A549 (cell line): ENCODE measurements around the gene CTNNBL1. TPM values are rescaled to one million over a fixed set of nuclear protein-coding genes. Genes with fewer than 3 reads are reported as not detected.

Experiments
- ATAC-seq, 2 experiments: fragments of 200-7000 bp in 1 of 2; fragments of >200 bp in 1 of 2; cut with Nextera tagmentation in 1 of 2; cut with Tn5 transposase in 1 of 2; 3 replicates each; pipeline versions ENCODE4 v1.8.0 to v1.9.1; 2018 to 2020; ENCODE audit warnings: mild to moderate bottlenecking in 1 of 2, moderate library complexity in 1 of 2
- CTCF ChIA-PET: fragments of 300-600 bp; sonication (Branson Sonifier 250); formaldehyde crosslinking; extraction: SDS; loops from one replicate; lab custom pipeline; 2021; ENCODE audit warnings: antibody characterized with exemption, inconsistent platforms; lab: Yijun Ruan, JAX
- POLR2A ChIA-PET: fragments of 350-600 bp; formaldehyde crosslinking; extraction: SDS; loops from one replicate; lab custom pipeline; 2021; ENCODE audit warnings: antibody characterized with exemption, inconsistent platforms; lab: Yijun Ruan, JAX
- DNase-seq, 2 experiments: peaks; one replicate each; pipeline versions ENCODE4 v3.0.0 to v3.0.0-alpha.2; 2011 to 2016; ENCODE audit warnings: low read depth in 1 of 2, low spot score in 1 of 2
- FAIRE-seq: peaks from 2 replicates; lab custom pipeline; 2011; peaks lifted over from hg19 to GRCh38; lab: Jason Lieb, UNC
- H3K27ac ChIP-seq, 2 experiments: fragments of >200 bp; sonication (Bioruptor Twin); formaldehyde crosslinking; 3 replicates each; pipeline ENCODE4 v1.5.1; 2016 to 2017
- H3K4me1 ChIP-seq: fragments of >200 bp; sonication (Bioruptor Twin); formaldehyde crosslinking; 3 replicates; pipeline ENCODE4 v1.6.1; 2016
- H3K4me2 ChIP-seq: fragments of >200 bp; sonication (Bioruptor Twin); formaldehyde crosslinking; 3 replicates; pipeline ENCODE4 v1.6.1; 2016
- H3K4me3 ChIP-seq: fragments of >200 bp; sonication (Bioruptor Twin); formaldehyde crosslinking; 3 replicates; pipeline ENCODE4 v1.5.1; 2016
- H3K9me3 ChIP-seq: fragments of >200 bp; sonication (Bioruptor Twin); formaldehyde crosslinking; 3 replicates; pipeline ENCODE4 v1.6.1; 2016
- BCL3 ChIP-seq: fragments of >200 bp; sonication (Bioruptor Twin); formaldehyde crosslinking; IDR thresholded peaks from 3 replicates; pipeline ENCODE4 v1.6.1; 2016
- CBX8 ChIP-seq: fragments of 200-600 bp; sonication (generic); IDR thresholded peaks from 2 replicates; pipeline ENCODE4 v1.6.1; 2016
- CEBPB ChIP-seq, 2 experiments: fragments of >200 bp in 1 of 2; sonication (Bioruptor Twin) in 1 of 2; formaldehyde crosslinking in 1 of 2; IDR thresholded peaks; 2 replicates each; pipeline ENCODE4 v1.6.1; 2012 to 2016
- EHF ChIP-seq: fragments of 250-450 bp; sonication (Bioruptor Pico); IDR thresholded peaks from 2 replicates; pipeline ENCODE4 v1.5.0; 2020; ENCODE audit warnings: mild to moderate bottlenecking
- EHMT2 ChIP-seq: fragments of 200-600 bp; sonication (generic); IDR thresholded peaks from 2 replicates; pipeline ENCODE4 v1.6.1; 2016; ENCODE audit warnings: antibody characterized with exemption, low read depth, mild to moderate bottlenecking, moderate library complexity
- FOSL2 ChIP-seq, 2 experiments: fragments of 450-650 bp in 1 of 2; fragments of >200 bp in 1 of 2; sonication (Bioruptor Twin) in 1 of 2; formaldehyde crosslinking; IDR thresholded peaks; 2 replicates each; pipeline versions ENCODE4 v1.5.0 to v1.6.1; 2016 to 2020; ENCODE audit warnings: mild to moderate bottlenecking in 1 of 2, moderate library complexity in 1 of 2
- FOXS1 ChIP-seq: fragments of 250-450 bp; sonication (Bioruptor Pico); IDR thresholded peaks from 2 replicates; pipeline ENCODE4 v1.5.0; 2020; ENCODE audit warnings: mild to moderate bottlenecking, moderate library complexity
- HDAC2 ChIP-seq: fragments of 200-600 bp; sonication (generic); IDR thresholded peaks from 2 replicates; pipeline ENCODE4 v1.6.1; 2016
- HEYL ChIP-seq: fragments of 250-450 bp; sonication (Bioruptor Pico); IDR thresholded peaks from 2 replicates; pipeline ENCODE4 v1.8.0; 2021; ENCODE audit warnings: mild to moderate bottlenecking, moderate library complexity
- HOXB13 ChIP-seq: fragments of 250-450 bp; sonication (Bioruptor Pico); IDR thresholded peaks from 2 replicates; pipeline ENCODE4 v1.5.0; 2020; ENCODE audit warnings: low read depth, mild to moderate bottlenecking, moderate library complexity
- HOXB5 ChIP-seq: fragments of 250-450 bp; sonication (Bioruptor Pico); IDR thresholded peaks from 2 replicates; pipeline ENCODE4 v1.5.0; 2020; ENCODE audit warnings: mild to moderate bottlenecking, moderate library complexity
- JUN ChIP-seq, 2 experiments: fragments of >200 bp; sonication (Bioruptor Twin); formaldehyde crosslinking; IDR thresholded peaks; 2 replicates in 1 of 2; 3 replicates in 1 of 2; pipeline ENCODE4 v1.6.1; 2016 to 2017
- KDM5A ChIP-seq: fragments of 200-600 bp; sonication (generic); IDR thresholded peaks from 2 replicates; pipeline ENCODE4 v1.6.1; 2016; ENCODE audit warnings: antibody characterized with exemption, mild to moderate bottlenecking
- MAFK ChIP-seq: fragments of 450-650 bp; IDR thresholded peaks from 2 replicates; pipeline ENCODE4 v1.6.1; 2014; ENCODE audit not compliant: partially characterized antibody
- NFE2L2 ChIP-seq: fragments of 150-350 bp; conservative IDR thresholded peaks from 2 replicates; pipeline ENCODE4 v1.6.1; 2014; ENCODE audit warnings: low read length
- NPAS2 ChIP-seq: fragments of 250-450 bp; sonication (Bioruptor Pico); IDR thresholded peaks from 2 replicates; pipeline ENCODE4 v1.8.0; 2022; ENCODE audit warnings: mild to moderate bottlenecking, moderate library complexity, borderline replicate concordance
- POLR2AphosphoS2 ChIP-seq: conservative IDR thresholded peaks from 2 replicates; pipeline ENCODE4 v1.6.1; 2012; ENCODE audit warnings: low read length, improper control_type of control experiment, inconsistent platforms
- RARB ChIP-seq: fragments of 250-450 bp; sonication (Bioruptor Pico); IDR thresholded peaks from 2 replicates; pipeline ENCODE4 v1.8.0; 2021; ENCODE audit warnings: mild to moderate bottlenecking, moderate library complexity
- RFX5 ChIP-seq: fragments of 450-650 bp; IDR thresholded peaks from 2 replicates; pipeline ENCODE4 v1.7.1; 2014; ENCODE audit warnings: antibody characterized with exemption, mild to moderate bottlenecking, moderate library complexity
- SREBF2 ChIP-seq: fragments of 450-650 bp; IDR thresholded peaks from 2 replicates; pipeline ENCODE4 v1.6.1; 2014; ENCODE audit warnings: mild to moderate bottlenecking, moderate library complexity
- TP53 ChIP-seq: fragments of 250-450 bp; sonication (Bioruptor Pico); IDR thresholded peaks from 2 replicates; pipeline ENCODE4 v1.5.0; 2021; ENCODE audit warnings: mild to moderate bottlenecking, moderate library complexity
- USF2 ChIP-seq: fragments of 450-650 bp; IDR thresholded peaks from 2 replicates; pipeline ENCODE4 v1.6.1; 2014; ENCODE audit warnings: antibody characterized with exemption
- ZC3H11A ChIP-seq: fragments of 450-650 bp; IDR thresholded peaks from 2 replicates; pipeline ENCODE4 v1.6.1; 2014; ENCODE audit warnings: antibody characterized with exemption, mild to moderate bottlenecking
- ZFP36 ChIP-seq: fragments of 450-650 bp; IDR thresholded peaks from 2 replicates; pipeline ENCODE4 v1.6.1; 2014; ENCODE audit warnings: borderline replicate concordance; ENCODE audit not compliant: partially characterized antibody
- ZNF302 ChIP-seq: fragments of 250-450 bp; sonication (Bioruptor Pico); IDR thresholded peaks from 2 replicates; pipeline ENCODE4 v1.9.0; 2021; ENCODE audit warnings: inconsistent platforms, mild to moderate bottlenecking, moderate library complexity
- WGBS: methylation state at CpG from one replicate; pipeline ENCODE4 v1.1.6; 2017; ENCODE audit errors: missing lambda C conversion rate; 5-methylcytosine and 5-hydroxymethylcytosine counted together
- polyA plus RNA-seq, 4 experiments: library from polyadenylated mRNA; depleted of rRNA in 3 of 4; stranded (reverse); fragments of >200 nt; fragmentation: RNase III in 1 of 4; extraction: RNeasy Plus Mini Kit Qiagen cat#74134 plus additional on column Dnase treatment in 1 of 4; gene quantifications; 2 replicates in 3 of 4; 3 replicates in 1 of 4; pipeline ENCODE4 v1.2.3, GENCODE V29; 2011 to 2017
- TF ChIP-seq, protein P1 (sequence below): fragments of 200-600 bp; sonication (generic); IDR thresholded peaks from 2 replicates; pipeline ENCODE4 v1.6.1; 2016; ENCODE audit warnings: antibody characterized with exemption, mild to moderate bottlenecking, moderate library complexity
- TF ChIP-seq, protein P2 (sequence below): fragments of 250-450 bp; sonication (Bioruptor Pico); IDR thresholded peaks from 2 replicates; pipeline ENCODE4 v1.5.0; 2020; ENCODE audit warnings: low read depth, mild to moderate bottlenecking, moderate library complexity
- TF ChIP-seq, protein P3 (sequence below): fragments of >200 bp; sonication (Bioruptor Twin); formaldehyde crosslinking; IDR thresholded peaks from 2 replicates; pipeline ENCODE4 v1.6.1; 2016

Gene CTNNBL1
- polyA plus RNA-seq, 2 of the 4 experiments (the other 2 are of a cell fraction): 41.0 to 59.9 TPM

- Histone ChIP-seq H3K4me3 (no peak overlapping the region), H3K27ac (peak overlapping the region; percentile 67 to 73), H3K4me1 (peaks cover 40% of the 10 kb centered on the region), H3K4me2 (peak overlapping the region; percentile 56), H3K9me3 (no peaks in the 10 kb centered on the region)
- ATAC-seq: peak; percentile 21 to 30; a peak in 3 of 6 replicates
- TF ChIP-seq ZC3H11A (no peak), ZNF302 (CRISPR knock-in tag) (no peak), EHMT2 (no peak), TP53 (CRISPR knock-in tag) (no peak), HDAC2 (no peak), FOXS1 (CRISPR knock-in tag) (no peak), HOXB13 (CRISPR knock-in tag) (no peak), USF2 (no peak), CEBPB (IDR thresholded peaks at IDR 0.05) (no peak), HEYL (CRISPR knock-in tag) (no peak), ZFP36 (no peak), EHF (CRISPR knock-in tag) (no peak), NFE2L2 (no peak), POLR2AphosphoS2 (no peak), KDM5A (no peak), CBX8 (no peak), NPAS2 (CRISPR knock-in tag) (no peak), SREBF2 (no peak)
- TF ChIP-seq, protein P1, sequence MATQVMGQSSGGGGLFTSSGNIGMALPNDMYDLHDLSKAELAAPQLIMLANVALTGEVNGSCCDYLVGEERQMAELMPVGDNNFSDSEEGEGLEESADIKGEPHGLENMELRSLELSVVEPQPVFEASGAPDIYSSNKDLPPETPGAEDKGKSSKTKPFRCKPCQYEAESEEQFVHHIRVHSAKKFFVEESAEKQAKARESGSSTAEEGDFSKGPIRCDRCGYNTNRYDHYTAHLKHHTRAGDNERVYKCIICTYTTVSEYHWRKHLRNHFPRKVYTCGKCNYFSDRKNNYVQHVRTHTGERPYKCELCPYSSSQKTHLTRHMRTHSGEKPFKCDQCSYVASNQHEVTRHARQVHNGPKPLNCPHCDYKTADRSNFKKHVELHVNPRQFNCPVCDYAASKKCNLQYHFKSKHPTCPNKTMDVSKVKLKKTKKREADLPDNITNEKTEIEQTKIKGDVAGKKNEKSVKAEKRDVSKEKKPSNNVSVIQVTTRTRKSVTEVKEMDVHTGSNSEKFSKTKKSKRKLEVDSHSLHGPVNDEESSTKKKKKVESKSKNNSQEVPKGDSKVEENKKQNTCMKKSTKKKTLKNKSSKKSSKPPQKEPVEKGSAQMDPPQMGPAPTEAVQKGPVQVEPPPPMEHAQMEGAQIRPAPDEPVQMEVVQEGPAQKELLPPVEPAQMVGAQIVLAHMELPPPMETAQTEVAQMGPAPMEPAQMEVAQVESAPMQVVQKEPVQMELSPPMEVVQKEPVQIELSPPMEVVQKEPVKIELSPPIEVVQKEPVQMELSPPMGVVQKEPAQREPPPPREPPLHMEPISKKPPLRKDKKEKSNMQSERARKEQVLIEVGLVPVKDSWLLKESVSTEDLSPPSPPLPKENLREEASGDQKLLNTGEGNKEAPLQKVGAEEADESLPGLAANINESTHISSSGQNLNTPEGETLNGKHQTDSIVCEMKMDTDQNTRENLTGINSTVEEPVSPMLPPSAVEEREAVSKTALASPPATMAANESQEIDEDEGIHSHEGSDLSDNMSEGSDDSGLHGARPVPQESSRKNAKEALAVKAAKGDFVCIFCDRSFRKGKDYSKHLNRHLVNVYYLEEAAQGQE: no peak
- TF ChIP-seq, protein P2, sequence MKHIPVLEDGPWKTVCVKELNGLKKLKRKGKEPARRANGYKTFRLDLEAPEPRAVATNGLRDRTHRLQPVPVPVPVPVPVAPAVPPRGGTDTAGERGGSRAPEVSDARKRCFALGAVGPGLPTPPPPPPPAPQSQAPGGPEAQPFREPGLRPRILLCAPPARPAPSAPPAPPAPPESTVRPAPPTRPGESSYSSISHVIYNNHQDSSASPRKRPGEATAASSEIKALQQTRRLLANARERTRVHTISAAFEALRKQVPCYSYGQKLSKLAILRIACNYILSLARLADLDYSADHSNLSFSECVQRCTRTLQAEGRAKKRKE (CRISPR knock-in tag): no peak
- ChIA-PET CTCF (interaction anchor here (0.9 to 2.3 kb wide), 9 partner anchors 12 to 343 kb away, joined by 3 to 6 read pairs (median 3); no protein-coding TSS in a partner anchor), POLR2A (interaction anchor here (0.9 to 1.2 kb wide), 2 partner anchors 87 to 313 kb away, joined by 3 read pairs; no protein-coding TSS in a partner anchor)
- FAIRE-seq: no peak
- 14% methylated on average over 3 of the region's 3 CpGs for WGBS
- no peak for DNase-seq
Observed at GRCh38 chr20:37907330-37907676, 213.5 kb downstream of the CTNNBL1 start.

GRCh38 chr20:37907677-37908401, 214.0 kb downstream of the CTNNBL1 start:
- DNase-seq (peak; percentile 72 to 81), FAIRE-seq (no peak), ATAC-seq (peak; percentile 49 to 72)
- Histone ChIP-seq H3K4me2 (peak overlapping the region; percentile 56), H3K4me3 (no peak overlapping the region), H3K27ac (peak overlapping the region; percentile 67 to 81), H3K9me3 (no peaks in the 10 kb centered on the region), H3K4me1 (peaks cover 40% of the 10 kb centered on the region)
- CTCF ChIA-PET: interaction anchor here (0.9 to 2.3 kb wide), 7 partner anchors 12 to 343 kb away, joined by 3 to 6 read pairs (median 3); no protein-coding TSS in a partner anchor
- 49% methylated on average over 17 of the region's 17 CpGs for WGBS
- POLR2A ChIA-PET: interaction anchor here (0.9 to 1.2 kb wide), 2 partner anchors 86 to 313 kb away, joined by 3 read pairs; no protein-coding TSS in a partner anchor
- no peak for TF ChIP-seq HEYL (CRISPR knock-in tag)
- TF ChIP-seq HDAC2: no peak
- no peak for TF ChIP-seq ZFP36
- no peak for TF ChIP-seq JUN (IDR thresholded peaks at IDR 0.05)
- no peak for TF ChIP-seq RFX5
- TF ChIP-seq HOXB5 (CRISPR knock-in tag): no peak
- TF ChIP-seq BCL3: no peak
- no peak for TF ChIP-seq RARB (CRISPR knock-in tag)
- TF ChIP-seq, protein P3, sequence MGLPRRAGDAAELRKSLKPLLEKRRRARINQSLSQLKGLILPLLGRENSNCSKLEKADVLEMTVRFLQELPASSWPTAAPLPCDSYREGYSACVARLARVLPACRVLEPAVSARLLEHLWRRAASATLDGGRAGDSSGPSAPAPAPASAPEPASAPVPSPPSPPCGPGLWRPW: no peak
- no peak for TF ChIP-seq MAFK
- TF ChIP-seq FOSL2 (IDR thresholded peaks at IDR 0.05): 0 out of 2 replicates have a peak, but pooled peaks have one; percentile 28
- TF ChIP-seq FOSL2 (CRISPR knock-in tag; IDR thresholded peaks at IDR 0.05): peak; percentile 18; the same call in 1 of the 2 replicates
